ENCODE data around the gene NUCB2.
A peak's percentile ranks its signal among the peaks of the same experiment; 100 is the strongest.

NUCB2 gene

DNA sequence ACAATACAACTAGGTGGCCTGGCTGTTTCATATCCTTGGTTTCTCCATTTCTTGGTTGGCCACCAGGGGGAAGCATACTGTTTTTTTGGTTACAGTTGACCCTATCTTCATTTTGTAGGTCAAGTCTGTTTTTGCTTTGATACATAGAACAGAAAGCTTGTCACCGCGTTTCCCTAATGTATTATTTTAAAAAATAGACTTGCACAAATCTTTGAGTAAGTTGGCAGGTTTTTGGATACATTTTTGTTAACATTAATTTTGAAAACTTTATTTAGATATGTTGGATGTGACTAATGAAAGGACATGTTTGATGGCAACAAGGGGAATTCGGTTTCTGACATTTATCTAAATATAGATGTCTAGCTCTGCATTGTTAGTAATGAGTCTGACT lies 78.1 kb downstream of the NUCB2 start:
- in situ Hi-C loops (cut with MboI; ENCODE audit: low sequenced_read_pairs, unreplicated experiment) = loop anchor here (25.0 kb wide), 1 partner anchor 117 kb away; no protein-coding TSS in a partner anchor
- peak; percentile 70 for DNase-seq (ENCODE audit: low spot score)
- TF ChIP-seq, protein P1, sequence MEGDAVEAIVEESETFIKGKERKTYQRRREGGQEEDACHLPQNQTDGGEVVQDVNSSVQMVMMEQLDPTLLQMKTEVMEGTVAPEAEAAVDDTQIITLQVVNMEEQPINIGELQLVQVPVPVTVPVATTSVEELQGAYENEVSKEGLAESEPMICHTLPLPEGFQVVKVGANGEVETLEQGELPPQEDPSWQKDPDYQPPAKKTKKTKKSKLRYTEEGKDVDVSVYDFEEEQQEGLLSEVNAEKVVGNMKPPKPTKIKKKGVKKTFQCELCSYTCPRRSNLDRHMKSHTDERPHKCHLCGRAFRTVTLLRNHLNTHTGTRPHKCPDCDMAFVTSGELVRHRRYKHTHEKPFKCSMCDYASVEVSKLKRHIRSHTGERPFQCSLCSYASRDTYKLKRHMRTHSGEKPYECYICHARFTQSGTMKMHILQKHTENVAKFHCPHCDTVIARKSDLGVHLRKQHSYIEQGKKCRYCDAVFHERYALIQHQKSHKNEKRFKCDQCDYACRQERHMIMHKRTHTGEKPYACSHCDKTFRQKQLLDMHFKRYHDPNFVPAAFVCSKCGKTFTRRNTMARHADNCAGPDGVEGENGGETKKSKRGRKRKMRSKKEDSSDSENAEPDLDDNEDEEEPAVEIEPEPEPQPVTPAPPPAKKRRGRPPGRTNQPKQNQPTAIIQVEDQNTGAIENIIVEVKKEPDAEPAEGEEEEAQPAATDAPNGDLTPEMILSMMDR (IDR thresholded peaks at IDR 0.05; ENCODE audit: borderline replicate concordance, control extremely low read depth, extremely low read depth, insufficient read depth, missing control alignments) = peak; percentile 50

DNA sequence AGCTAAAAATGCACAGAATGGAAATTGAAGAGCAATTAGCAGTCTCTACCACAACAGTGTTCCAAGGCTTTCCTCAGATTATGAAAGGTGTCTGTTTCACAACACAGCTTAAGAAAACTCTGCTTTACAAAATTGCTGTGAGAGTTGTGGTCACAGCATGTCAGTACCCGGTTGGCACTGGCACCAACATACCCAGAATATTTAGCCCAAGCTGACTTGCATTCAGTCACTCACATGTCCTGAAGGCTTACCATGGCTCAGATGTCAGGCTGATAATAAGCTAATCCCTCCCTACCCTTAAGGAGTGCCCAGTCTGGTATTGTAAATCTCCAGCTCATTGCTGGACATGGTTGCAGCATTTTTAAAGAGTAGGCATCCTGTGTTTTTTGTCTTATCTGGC lies 90.0 kb downstream of the NUCB2 start:
- TF ChIP-seq, protein P1 (IDR thresholded peaks at IDR 0.05; ENCODE audit: borderline replicate concordance, control extremely low read depth, extremely low read depth, insufficient read depth, missing control alignments) = no peak
- in situ Hi-C loops (cut with MboI; ENCODE audit: low sequenced_read_pairs, unreplicated experiment) = loop anchor here (25.0 kb wide), 1 partner anchor 129 kb away; no protein-coding TSS in a partner anchor
- DNase-seq (ENCODE audit: low spot score) = no peak

DNA sequence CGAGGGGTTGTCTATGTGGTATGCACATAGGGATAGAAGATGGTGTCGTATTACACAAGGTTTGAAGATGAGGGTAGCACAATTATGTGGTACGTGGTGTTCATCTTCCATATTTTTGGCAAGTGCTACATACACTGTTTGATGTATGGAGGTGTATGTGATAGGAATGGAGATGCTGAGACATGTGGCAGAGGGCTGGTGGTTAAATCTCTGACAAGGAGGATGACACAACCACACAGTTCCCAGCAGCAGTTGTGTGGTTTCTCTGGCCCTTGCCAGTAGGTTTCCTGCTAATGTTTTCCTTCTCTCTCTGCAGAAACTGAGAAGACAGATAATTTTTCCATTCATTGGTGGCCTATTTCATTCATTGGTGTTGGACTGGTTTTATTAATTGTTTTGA lies 92.0 kb downstream of the NUCB2 start:
- in situ Hi-C loops (cut with MboI; ENCODE audit: low sequenced_read_pairs, unreplicated experiment) = loop anchor here (25.0 kb wide), 1 partner anchor 131 kb away; no protein-coding TSS in a partner anchor
- no peak for DNase-seq (ENCODE audit: low spot score)
- TF ChIP-seq, protein P1 (IDR thresholded peaks at IDR 0.05; ENCODE audit: borderline replicate concordance, control extremely low read depth, extremely low read depth, insufficient read depth, missing control alignments) = no peak

DNA sequence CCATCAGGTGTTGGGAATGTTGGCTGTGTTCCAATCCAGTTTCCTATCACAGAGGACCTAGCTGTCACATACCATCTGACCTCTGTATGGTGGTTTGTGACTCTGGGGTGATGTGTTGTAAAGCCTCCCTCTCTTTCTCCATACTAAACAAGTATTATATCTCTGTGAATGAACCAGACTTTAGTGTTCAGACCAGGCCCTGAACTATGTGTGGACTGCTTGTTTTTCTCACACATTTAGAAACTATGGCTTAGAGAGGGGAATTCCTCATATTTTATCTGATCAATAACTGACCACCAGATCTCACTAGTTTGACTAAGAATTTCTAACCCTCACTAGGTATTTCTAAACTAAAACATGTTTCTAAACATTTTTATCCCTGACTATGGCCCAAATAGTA lies 92.6 kb downstream of the NUCB2 start:
- TF ChIP-seq, protein P1 (IDR thresholded peaks at IDR 0.05; ENCODE audit: borderline replicate concordance, control extremely low read depth, extremely low read depth, insufficient read depth, missing control alignments) = no peak
- in situ Hi-C loops (cut with MboI; ENCODE audit: low sequenced_read_pairs, unreplicated experiment) = loop anchor here (25.0 kb wide), 1 partner anchor 132 kb away; no protein-coding TSS in a partner anchor
- no peak for DNase-seq (ENCODE audit: low spot score)

DNA sequence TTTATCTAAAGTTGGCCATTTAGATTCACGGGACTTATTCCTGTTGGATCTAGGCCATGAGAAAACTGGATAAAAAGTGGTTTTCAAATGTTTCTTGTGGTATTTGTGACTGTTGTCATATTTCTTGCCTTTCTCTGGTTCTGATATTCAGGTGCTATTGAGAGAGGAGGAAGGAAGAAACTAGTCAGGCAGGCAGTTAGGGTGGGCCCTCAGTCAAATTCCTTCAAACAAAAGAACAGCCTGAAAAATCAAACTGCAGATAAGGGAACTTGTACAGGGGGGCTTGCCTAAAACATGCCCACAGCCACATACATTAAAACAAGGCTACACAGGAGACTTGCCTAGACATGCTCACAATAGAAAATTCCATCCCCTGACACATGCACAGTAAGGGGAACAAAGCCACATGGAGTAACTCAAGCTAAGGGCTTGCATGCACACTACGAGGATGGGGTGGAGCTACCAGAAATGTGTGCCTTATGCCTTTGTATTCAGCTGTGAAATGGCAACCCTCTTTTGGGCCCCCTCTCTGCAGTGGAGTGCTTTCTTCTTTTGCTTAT lies 93.2 kb downstream of the NUCB2 start:
- TF ChIP-seq, protein P1 (IDR thresholded peaks at IDR 0.05; ENCODE audit: borderline replicate concordance, control extremely low read depth, extremely low read depth, insufficient read depth, missing control alignments) = no peak
- DNase-seq (ENCODE audit: low spot score) = no peak
- in situ Hi-C loops (cut with MboI; ENCODE audit: low sequenced_read_pairs, unreplicated experiment) = loop anchor here (25.0 kb wide), 1 partner anchor 132 kb away; no protein-coding TSS in a partner anchor

DNA sequence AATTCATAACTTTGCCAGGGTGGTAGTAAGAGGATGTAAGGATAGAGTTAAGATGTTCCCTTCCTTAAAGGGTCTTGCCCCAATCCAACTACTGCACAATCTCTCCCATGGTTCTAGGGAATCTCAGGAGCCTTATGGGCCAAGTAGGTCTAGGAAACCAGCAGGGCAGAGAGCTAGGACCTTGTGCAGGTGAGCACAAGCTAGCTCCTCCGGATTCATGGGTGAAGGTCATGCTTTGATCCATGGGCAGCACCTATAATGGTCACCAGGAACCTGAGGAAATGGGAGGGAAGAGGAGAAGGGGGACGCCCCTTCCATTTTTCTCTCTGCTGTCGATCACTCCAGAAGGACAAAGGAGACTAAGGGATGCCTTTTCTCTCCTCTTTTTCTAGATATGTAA lies 95.1 kb downstream of the NUCB2 start:
- in situ Hi-C loops (cut with MboI; ENCODE audit: low sequenced_read_pairs, unreplicated experiment) = loop anchor here (25.0 kb wide), 1 partner anchor 134 kb away; no protein-coding TSS in a partner anchor
- DNase-seq (ENCODE audit: low spot score) = no peak
- TF ChIP-seq, protein P1 (IDR thresholded peaks at IDR 0.05; ENCODE audit: borderline replicate concordance, control extremely low read depth, extremely low read depth, insufficient read depth, missing control alignments) = no peak

All from GM13976 (cell line).